ENCODE results near the gene KCNJ18. TPM values are rescaled to one million over a fixed set of nuclear protein-coding genes. Genes with fewer than 3 reads are reported as not detected.
"Not testable (repeated sequence)": the region's sequence is repeated elsewhere in the genome, so short reads cannot be mapped to it uniquely, and the experiment has no call there.

Gene KCNJ18
- total RNA-seq, 1 donor from 2014 or later: not detected

- not testable (repeated sequence) for H3K4me3 Mint-ChIP-seq (ENCODE audit: low read depth); H3K4me1 Mint-ChIP-seq (ENCODE audit: low read depth); DNase-seq (ENCODE audit: low spot score)
These were observed 27.3 kb downstream of the KCNJ18 start for GRCh38 chr17:21719511-21720226.

GRCh38 chr17:21720566-21720965 is 28.2 kb downstream of the KCNJ18 start:
- intact Hi-C loops (cut with micrococcal nuclease); H3K4me3 Mint-ChIP-seq (ENCODE audit: low read depth); DNase-seq (ENCODE audit: low spot score); H3K27ac Mint-ChIP-seq; H3K27me3 Mint-ChIP-seq (ENCODE audit: low read depth); H3K9me3 Mint-ChIP-seq; H3K4me1 Mint-ChIP-seq (ENCODE audit: low read depth); H3K36me3 Mint-ChIP-seq (ENCODE audit: low read depth): not testable (repeated sequence)

More at GRCh38 chr17:21719511-21720226, 27.3 kb downstream of the KCNJ18 start:
- H3K36me3 Mint-ChIP-seq (ENCODE audit: low read depth); H3K27ac Mint-ChIP-seq; intact Hi-C loops (cut with micrococcal nuclease); H3K9me3 Mint-ChIP-seq; H3K27me3 Mint-ChIP-seq (ENCODE audit: low read depth): not testable (repeated sequence)

DNA sequence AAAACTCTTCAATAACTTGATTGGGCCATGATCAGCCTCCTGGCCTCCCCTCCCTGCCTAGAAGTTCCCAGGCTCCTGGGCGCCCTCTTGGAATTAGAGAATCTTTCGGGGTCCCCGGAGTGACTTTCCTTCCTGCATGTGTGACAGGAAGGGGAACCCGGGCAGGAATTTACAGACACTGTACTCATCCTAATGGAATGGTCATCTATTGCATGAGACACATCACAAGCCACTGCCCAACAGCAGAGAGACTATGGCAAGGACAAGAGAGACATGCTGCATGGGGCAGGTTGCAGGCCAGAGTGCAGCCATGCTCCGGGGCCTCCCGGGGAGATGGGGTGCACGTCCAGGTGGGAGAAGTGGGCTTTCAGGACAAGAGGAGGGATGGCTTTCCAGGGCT is 29.9 kb downstream of the KCNJ18 start:
- H3K9me3 Mint-ChIP-seq; H3K27me3 Mint-ChIP-seq (ENCODE audit: low read depth): not testable (repeated sequence)

DNA sequence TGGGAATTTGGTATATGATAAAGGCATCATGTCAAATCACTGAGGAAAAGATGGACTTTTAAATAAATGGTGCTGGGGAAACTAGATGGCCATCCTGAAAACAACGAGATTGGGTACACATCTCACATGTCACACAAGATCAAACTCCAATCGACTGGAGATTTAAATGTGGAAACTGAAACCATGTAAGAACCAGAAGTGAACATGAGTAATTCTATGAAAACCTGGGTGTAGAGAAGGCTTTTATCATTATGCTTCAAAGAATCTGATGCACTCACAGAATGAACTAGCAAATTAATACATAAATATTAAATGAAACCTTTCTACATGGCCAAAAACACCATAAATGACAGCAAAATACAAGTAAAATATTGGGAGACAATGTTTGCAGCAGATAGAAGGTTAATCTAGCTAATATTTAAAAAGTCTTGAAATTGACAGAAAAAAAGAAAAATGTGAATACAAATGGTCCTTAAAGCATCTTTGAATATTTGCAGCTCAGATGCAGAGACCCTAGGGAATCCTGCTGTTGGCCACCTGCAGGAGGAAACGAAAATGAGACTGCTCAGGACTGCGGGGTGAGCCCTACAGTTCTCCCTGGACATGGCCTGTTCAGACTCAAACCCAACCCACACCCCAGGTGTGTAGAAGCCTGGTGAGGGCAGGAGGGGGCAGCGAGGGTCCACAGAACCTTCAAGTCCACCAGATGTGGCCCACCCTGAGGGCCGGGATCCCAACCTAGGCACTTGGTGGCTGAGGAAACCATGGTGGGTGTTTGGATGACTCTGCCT is 32.1 kb downstream of the KCNJ18 start:
- H3K36me3 Mint-ChIP-seq (ENCODE audit: low read depth); H3K27ac Mint-ChIP-seq; H3K4me1 Mint-ChIP-seq (ENCODE audit: low read depth); DNase-seq (ENCODE audit: low spot score); H3K9me3 Mint-ChIP-seq; H3K27me3 Mint-ChIP-seq (ENCODE audit: low read depth); intact Hi-C loops (cut with micrococcal nuclease); H3K4me3 Mint-ChIP-seq (ENCODE audit: low read depth): not testable (repeated sequence)

More for the DNA sequence above, 29.9 kb downstream of the KCNJ18 start:
- intact Hi-C loops (cut with micrococcal nuclease); H3K4me1 Mint-ChIP-seq (ENCODE audit: low read depth); H3K27ac Mint-ChIP-seq; DNase-seq (ENCODE audit: low spot score); H3K36me3 Mint-ChIP-seq (ENCODE audit: low read depth); H3K4me3 Mint-ChIP-seq (ENCODE audit: low read depth): not testable (repeated sequence)

- DNase-seq (ENCODE audit: low spot score); H3K4me1 Mint-ChIP-seq (ENCODE audit: low read depth); intact Hi-C loops (cut with micrococcal nuclease); H3K9me3 Mint-ChIP-seq; H3K36me3 Mint-ChIP-seq (ENCODE audit: low read depth); H3K27ac Mint-ChIP-seq; H3K4me3 Mint-ChIP-seq (ENCODE audit: low read depth); H3K27me3 Mint-ChIP-seq (ENCODE audit: low read depth): not testable (repeated sequence)
These were observed 38.8 kb downstream of the KCNJ18 start for GRCh38 chr17:21731076-21731475.

- intact Hi-C loops (cut with micrococcal nuclease); H3K4me1 Mint-ChIP-seq (ENCODE audit: low read depth); H3K27me3 Mint-ChIP-seq (ENCODE audit: low read depth); DNase-seq (ENCODE audit: low spot score); H3K27ac Mint-ChIP-seq; H3K9me3 Mint-ChIP-seq; H3K36me3 Mint-ChIP-seq (ENCODE audit: low read depth); H3K4me3 Mint-ChIP-seq (ENCODE audit: low read depth): not testable (repeated sequence)
These were observed 41.6 kb downstream of the KCNJ18 start for GRCh38 chr17:21733931-21734330.

GRCh38 chr17:21735814-21736213 is 43.5 kb downstream of the KCNJ18 start:
- intact Hi-C loops (cut with micrococcal nuclease); H3K4me3 Mint-ChIP-seq (ENCODE audit: low read depth); H3K27ac Mint-ChIP-seq; DNase-seq (ENCODE audit: low spot score); H3K4me1 Mint-ChIP-seq (ENCODE audit: low read depth); H3K36me3 Mint-ChIP-seq (ENCODE audit: low read depth); H3K9me3 Mint-ChIP-seq; H3K27me3 Mint-ChIP-seq (ENCODE audit: low read depth): not testable (repeated sequence)

- intact Hi-C loops (cut with micrococcal nuclease); H3K4me3 Mint-ChIP-seq (ENCODE audit: low read depth); DNase-seq (ENCODE audit: low spot score); H3K36me3 Mint-ChIP-seq (ENCODE audit: low read depth); H3K27me3 Mint-ChIP-seq (ENCODE audit: low read depth); H3K9me3 Mint-ChIP-seq; H3K27ac Mint-ChIP-seq; H3K4me1 Mint-ChIP-seq (ENCODE audit: low read depth): not testable (repeated sequence)
These were observed 44.8 kb downstream of the KCNJ18 start for GRCh38 chr17:21737015-21737580.

DNA sequence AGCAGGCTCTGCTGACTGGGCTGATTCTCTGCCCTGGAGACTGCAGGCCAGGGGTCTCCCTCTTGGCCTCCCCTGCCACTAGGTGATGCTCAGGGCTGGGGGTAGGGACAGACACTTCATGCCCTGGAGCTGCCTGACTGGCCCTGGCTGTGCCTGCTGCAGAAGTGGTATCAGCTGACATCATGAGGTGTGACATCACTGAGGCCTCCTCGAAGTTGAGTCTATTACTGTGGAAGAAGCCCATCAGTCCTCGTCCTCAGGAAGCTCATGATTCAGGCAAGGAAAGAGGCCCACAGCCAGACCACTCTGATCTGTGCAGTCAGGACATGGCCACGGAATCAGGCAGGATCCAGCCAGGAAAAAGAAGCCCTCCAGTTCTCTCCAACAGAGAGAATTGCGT is 45.9 kb downstream of the KCNJ18 start:
- H3K4me3 Mint-ChIP-seq (ENCODE audit: low read depth); H3K27me3 Mint-ChIP-seq (ENCODE audit: low read depth); DNase-seq (ENCODE audit: low spot score); H3K4me1 Mint-ChIP-seq (ENCODE audit: low read depth); H3K9me3 Mint-ChIP-seq; H3K27ac Mint-ChIP-seq; H3K36me3 Mint-ChIP-seq (ENCODE audit: low read depth); intact Hi-C loops (cut with micrococcal nuclease): not testable (repeated sequence)

DNA sequence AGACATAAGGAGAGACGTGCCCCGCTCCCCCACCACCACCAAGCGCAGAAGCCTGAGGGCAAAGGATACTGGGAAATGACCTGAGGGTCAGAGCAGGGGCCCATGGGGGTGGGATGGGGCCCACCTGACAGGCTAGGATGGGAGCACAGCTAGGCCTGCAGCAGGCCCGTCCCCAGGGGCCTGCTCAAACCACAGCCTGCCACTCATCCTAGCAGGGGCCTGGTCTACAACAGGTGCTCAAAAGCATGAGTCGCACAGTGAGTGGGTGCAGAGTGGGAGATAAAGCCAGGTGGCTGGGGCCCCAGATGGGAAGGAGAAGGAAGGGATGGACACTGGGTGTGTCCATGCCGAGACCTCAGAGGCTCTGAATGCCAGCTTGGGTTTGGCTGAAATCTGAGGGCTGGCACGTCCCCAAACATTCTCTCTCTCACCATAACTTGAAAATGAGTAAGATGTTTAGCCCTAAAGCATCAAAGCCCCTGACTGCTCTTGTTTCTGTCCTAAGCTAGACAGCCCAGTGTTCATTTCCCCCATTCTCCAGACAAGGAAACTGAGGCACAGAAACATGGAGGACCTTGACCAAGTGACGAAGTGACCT is 46.7 kb downstream of the KCNJ18 start:
- intact Hi-C loops (cut with micrococcal nuclease); H3K4me1 Mint-ChIP-seq (ENCODE audit: low read depth); H3K27me3 Mint-ChIP-seq (ENCODE audit: low read depth); H3K9me3 Mint-ChIP-seq; H3K4me3 Mint-ChIP-seq (ENCODE audit: low read depth); DNase-seq (ENCODE audit: low spot score); H3K36me3 Mint-ChIP-seq (ENCODE audit: low read depth); H3K27ac Mint-ChIP-seq: not testable (repeated sequence)

GRCh38 chr17:21739485-21739884 is 47.2 kb downstream of the KCNJ18 start:
- H3K27ac Mint-ChIP-seq; DNase-seq (ENCODE audit: low spot score); H3K27me3 Mint-ChIP-seq (ENCODE audit: low read depth); intact Hi-C loops (cut with micrococcal nuclease); H3K4me3 Mint-ChIP-seq (ENCODE audit: low read depth); H3K4me1 Mint-ChIP-seq (ENCODE audit: low read depth); H3K36me3 Mint-ChIP-seq (ENCODE audit: low read depth); H3K9me3 Mint-ChIP-seq: not testable (repeated sequence)

DNA sequence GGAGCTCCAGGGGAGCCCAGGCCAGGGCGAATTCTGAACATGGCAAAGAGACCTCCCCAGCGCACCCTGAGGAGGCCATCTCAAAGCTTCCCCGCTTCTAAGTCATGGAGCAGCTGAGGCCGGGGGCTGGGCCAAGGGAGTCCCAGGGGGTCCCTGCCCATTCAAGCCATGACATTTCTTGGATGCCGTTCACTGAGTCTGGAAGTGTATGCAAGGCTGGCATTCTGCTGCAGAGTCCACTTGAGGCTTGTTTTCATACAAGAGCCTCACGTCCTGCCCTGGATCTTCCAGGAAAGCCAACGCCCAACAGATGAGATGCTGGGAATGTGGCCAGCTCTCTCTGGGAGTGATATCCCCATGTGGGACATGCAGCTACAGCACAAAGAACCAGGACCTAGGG is 48.5 kb downstream of the KCNJ18 start:
- H3K9me3 Mint-ChIP-seq; H3K36me3 Mint-ChIP-seq (ENCODE audit: low read depth); H3K4me3 Mint-ChIP-seq (ENCODE audit: low read depth); DNase-seq (ENCODE audit: low spot score); H3K27me3 Mint-ChIP-seq (ENCODE audit: low read depth); intact Hi-C loops (cut with micrococcal nuclease); H3K4me1 Mint-ChIP-seq (ENCODE audit: low read depth); H3K27ac Mint-ChIP-seq: not testable (repeated sequence)

DNA sequence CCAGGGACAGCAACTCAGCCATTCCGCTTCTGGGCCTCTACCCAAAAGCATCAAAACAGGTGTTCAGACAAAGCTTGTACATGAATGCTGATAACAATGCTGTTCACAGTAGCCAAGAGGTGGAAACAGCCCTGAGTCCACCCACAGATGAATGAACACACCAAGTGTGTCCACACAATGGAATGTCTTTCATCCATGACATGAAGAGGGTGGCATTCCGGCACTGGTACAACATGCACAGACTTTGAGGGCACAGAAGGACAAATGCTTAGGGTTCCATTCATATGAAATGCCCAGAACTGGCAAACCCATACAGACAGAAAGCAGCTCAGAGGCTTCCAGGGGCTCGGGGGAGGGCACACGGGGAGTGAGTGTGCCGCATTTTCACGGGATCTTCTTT is 49.2 kb downstream of the KCNJ18 start:
- H3K27me3 Mint-ChIP-seq (ENCODE audit: low read depth); H3K4me1 Mint-ChIP-seq (ENCODE audit: low read depth); H3K36me3 Mint-ChIP-seq (ENCODE audit: low read depth); DNase-seq (ENCODE audit: low spot score); H3K9me3 Mint-ChIP-seq; H3K27ac Mint-ChIP-seq; intact Hi-C loops (cut with micrococcal nuclease); H3K4me3 Mint-ChIP-seq (ENCODE audit: low read depth): not testable (repeated sequence)
